GM19468 (cell line): ENCODE data around the gene ANTXR1.

Experiments used
- ATAC-seq: cut with Tn5 transposase; IDR thresholded peaks from one replicate; pipeline ENCODE4 v1.9.1; 2021; ENCODE audit warnings: mild to moderate bottlenecking, moderate library complexity, moderate number of reproducible peaks; ENCODE audit not compliant: unreplicated experiment; ENCODE audit errors: extremely low read depth

The ANTXR1 gene

DNA sequence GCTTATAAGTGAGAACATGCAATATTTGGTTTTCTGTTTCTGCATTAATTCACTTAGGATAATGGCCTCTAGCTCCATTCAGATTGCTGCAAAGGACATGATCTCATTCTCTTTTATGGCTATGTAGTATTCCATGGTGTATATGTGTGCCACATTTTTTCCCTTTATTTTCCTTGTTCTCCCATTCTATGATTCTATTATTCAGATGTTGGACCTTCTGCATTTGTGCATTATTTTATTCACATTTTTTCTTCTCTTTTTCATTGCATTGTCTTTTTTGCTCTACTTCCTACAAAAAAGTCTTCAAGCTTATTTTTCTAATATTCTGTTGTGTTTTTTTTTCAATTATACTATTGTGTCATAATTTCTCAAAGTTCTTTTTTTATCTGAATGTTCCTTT lies 11.1 kb upstream of the ANTXR1 start:
- no peak for ATAC-seq

GRCh38 chr2:69003731-69004130 lies 9.2 kb upstream of the ANTXR1 start:
- no peak for ATAC-seq

- ATAC-seq: no peak
Observed at GRCh38 chr2:69007169-69007568, 5.8 kb upstream of the ANTXR1 start.

- no peak for ATAC-seq
Observed at GRCh38 chr2:69007603-69008002, 5.4 kb upstream of the ANTXR1 start.

- no peak for ATAC-seq
Observed at GRCh38 chr2:69010437-69011194, 2.4 kb upstream of the ANTXR1 start.

GRCh38 chr2:69011611-69012157 lies 1.3 kb upstream of the ANTXR1 start:
- ATAC-seq: no peak

GRCh38 chr2:69012310-69013141 lies 453 bp upstream of the ANTXR1 start:
- ATAC-seq: no peak

DNA sequence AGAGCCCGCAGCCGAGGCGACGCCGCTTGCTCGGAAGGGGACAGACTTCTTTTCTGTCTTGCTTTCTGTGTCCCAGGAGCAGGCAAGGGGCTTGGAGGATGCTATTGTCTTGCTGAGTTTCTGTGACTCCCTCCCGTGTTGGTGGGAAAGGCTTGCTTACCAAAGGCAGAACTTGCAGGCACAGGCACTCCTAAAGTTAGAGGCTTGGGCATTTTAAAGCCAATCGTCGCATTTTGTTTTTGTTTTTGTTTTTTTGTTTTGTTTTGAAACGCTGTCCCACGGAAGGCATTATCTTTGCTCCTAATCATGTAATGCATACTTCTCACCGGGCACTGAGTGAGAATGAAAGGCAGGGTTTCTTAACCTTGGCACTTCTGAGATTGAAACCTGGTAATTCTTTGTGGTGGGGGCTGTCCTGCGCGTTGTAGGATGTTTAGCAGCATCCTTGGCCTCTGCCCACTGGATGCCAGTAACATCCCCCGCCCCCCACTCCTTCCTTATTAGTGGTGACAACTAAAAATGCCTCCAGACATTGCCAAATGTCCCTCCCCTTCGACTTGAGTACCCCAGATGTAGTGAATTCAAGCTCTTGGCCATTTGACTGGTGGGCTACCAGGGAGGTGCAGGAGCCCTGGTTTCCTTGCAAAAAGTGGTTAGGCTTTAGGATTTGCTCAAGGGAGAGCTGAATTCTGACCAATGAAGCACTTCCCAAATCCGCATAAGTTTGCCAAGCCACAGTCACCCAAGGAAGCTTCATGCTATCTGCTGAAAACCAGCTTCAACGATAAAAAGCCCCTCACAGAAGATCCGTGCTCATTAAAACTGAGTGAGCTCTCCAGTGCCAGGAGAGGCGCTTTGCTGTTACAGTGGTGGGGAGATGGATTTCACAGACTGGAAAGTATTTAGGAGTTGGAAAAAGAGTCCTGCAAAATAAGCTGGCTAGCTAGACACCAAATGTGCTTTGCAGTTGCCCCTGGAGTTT lies 1.2 kb downstream of the ANTXR1 start:
- ATAC-seq: no peak

DNA sequence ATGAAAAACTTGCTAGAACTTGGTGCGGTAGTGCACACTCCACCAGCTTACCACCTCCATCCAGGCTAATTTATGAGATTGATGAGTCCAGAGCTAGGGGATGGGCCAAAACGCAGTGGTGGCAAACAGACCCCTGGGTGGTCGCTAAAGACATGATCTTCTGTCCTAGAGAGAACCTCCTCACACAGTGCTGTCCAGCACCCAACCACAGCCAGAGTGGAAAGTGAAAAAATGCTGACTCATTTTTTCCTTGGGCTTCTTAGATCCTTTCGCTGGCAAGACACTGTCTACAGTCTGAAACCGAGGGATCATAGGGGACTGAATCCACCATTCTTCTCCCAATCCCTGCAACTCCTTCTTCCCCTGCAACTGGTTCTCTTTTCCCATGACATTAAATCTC lies 4.1 kb downstream of the ANTXR1 start:
- no peak for ATAC-seq

- ATAC-seq: no peak
Observed at GRCh38 chr2:69017835-69018234, 4.9 kb downstream of the ANTXR1 start.

DNA sequence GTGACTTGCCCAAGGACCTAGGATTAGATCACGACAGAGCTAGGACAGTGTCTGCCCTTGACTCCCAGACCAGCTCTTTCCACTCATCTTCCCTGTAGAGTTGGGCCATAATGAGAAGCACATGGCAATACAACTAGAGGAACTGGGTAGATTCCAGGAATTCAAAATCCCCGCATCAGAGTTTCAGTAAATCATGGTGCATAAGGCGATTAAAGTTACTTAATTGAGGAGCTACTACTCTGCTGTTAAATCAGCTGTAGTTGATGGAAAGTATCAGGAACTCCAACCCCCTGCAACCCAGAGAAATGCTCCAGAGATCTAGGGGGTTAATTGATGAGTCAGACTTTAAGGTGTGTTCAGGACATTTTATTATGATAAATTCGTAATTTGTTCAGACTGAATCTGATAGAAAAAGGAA lies 5.7 kb downstream of the ANTXR1 start:
- ATAC-seq: no peak

GRCh38 chr2:69020496-69021426 lies 7.8 kb downstream of the ANTXR1 start:
- ATAC-seq: no peak

DNA sequence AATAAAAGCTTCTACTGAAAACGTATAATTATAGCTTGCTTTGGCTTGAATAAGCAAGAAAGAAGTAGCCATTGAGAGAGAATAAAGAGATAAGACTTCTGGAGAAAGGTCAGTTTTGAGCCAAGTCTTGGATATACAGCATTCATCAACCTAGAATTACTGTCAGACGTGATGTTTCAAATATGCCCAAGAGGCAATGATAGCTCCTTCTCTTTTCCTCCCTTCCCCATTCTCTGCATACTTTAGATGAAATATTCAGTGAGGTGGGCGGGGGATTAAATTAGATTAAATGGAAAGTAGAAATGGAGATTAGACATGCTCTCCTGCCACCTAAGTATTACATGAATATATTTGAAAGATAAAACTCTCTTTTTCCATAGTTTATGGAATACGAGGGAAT lies 8.7 kb downstream of the ANTXR1 start:
- ATAC-seq: no peak

- no peak for ATAC-seq
Observed at GRCh38 chr2:69022548-69022947, 9.6 kb downstream of the ANTXR1 start.

DNA sequence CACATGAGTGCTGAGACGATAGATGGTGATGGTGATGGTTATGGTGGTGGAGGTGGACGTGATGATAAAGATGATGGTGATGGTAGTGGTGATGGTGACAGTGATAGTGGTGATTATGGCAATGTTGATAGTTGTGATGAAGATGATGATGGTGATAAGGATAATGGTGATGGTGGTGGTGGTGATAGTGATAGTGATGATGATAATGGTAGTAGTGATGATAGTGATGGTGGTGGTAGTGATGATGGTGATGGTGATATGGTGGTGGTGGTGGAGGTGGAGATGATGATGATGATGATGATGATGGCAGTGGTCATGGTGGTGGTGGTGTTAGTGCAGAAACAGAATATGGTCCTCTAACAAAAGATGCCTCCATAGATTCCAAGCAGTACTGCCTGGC lies 10.3 kb downstream of the ANTXR1 start:
- no peak for ATAC-seq

GRCh38 chr2:69026026-69026425 lies 13.0 kb downstream of the ANTXR1 start:
- no peak for ATAC-seq

DNA sequence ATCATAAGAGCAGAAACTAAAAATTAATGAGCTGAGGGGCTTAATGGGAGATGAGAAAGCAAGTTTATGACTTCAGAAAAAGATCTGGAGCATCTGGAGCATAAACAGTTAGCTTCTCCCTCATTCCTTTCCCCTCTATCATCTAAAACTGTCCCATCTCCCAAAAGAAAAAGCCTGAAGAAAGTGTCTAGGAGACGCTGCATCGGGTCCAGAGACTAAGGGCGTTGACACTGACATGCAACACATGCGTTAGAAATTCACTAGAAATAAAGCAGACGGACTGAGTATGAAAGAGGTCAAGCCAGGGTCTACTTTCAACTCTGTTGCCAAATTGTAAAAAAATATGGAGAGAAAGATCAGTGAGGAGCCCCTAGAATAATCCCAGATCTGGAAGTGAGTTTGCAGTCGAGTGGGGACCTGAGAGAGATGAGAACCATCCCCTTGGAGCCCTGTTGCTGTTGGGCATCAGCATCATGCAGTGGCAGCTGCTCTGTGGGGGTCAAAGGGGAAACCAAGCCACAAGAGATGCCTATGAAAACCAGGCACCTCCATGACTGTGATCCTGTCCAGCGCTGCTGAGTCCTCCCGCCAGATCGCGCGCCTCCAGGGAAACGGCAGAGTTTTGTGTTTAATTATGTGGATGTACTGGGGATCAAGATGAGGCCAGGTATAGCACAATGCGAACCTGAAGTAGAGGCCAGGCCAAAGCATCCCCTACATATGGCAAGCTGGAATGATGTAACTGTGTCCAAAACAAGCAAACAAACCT lies 13.9 kb downstream of the ANTXR1 start:
- no peak for ATAC-seq

- no peak for ATAC-seq
Observed at GRCh38 chr2:69030800-69031428, 17.9 kb downstream of the ANTXR1 start.
